ENCODE results near the gene STARD5. TPM values are rescaled to one million over a fixed set of nuclear protein-coding genes. Genes with fewer than 3 reads are reported as not detected.

The STARD5 gene
- total and polyA plus RNA-seq, 9 of the 15 experiments (the other 6 are each of a cell fraction or from before 2014, with no cell fraction given), result 1.7 to 5.7 (median 2.2) TPM

DNA sequence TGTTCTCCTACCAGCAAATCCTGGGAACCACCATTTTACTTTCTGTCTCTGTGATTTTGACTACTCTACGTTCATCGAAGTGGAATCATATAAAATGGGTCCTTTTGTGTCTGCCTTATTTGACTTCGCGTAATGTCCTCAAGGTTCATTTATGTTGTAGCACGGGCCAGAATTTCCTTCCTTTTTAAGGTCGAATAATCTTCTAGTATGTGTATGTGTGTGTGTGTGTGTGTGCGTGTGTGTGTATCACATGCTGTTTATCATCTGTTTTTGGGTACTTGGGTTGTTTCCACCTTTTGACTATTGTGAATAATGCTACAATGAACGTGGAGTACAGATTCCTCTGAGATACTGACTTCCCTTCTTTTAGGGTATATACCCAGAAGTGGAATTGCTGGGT is 35.3 kb downstream of the STARD5 start (continued):
- TF ChIP-seq, protein P1, sequence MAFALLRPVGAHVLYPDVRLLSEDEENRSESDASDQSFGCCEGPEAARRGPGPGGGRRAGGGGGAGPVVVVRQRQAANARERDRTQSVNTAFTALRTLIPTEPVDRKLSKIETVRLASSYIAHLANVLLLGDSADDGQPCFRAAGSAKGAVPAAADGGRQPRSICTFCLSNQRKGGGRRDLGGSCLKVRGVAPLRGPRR (CRISPR knock-in tag; IDR thresholded peaks at IDR 0.05), result no peak
- TF ChIP-seq GTF2B (IDR thresholded peaks at IDR 0.05; ENCODE audit: extremely low read depth, insufficient read length), result no peak
- no peak for TF ChIP-seq JUN (IDR thresholded peaks at IDR 0.05; ENCODE audit: borderline replicate concordance, low read depth, low read length)
- TF ChIP-seq JUN (CRISPR knock-in tag; IDR thresholded peaks at IDR 0.05; ENCODE audit: borderline replicate concordance), result no peak
- no peak for TF ChIP-seq KDM2B (CRISPR knock-in tag; IDR thresholded peaks at IDR 0.05)
- no peak for TF ChIP-seq SRSF1 (IDR thresholded peaks at IDR 0.05; ENCODE audit: low read depth, low read length)
- TF ChIP-seq PTBP1 (IDR thresholded peaks at IDR 0.05; ENCODE audit: low read depth, low read length), result no peak
- no peak for TF ChIP-seq ZNF431 (CRISPR knock-in tag; IDR thresholded peaks at IDR 0.05)

DNA sequence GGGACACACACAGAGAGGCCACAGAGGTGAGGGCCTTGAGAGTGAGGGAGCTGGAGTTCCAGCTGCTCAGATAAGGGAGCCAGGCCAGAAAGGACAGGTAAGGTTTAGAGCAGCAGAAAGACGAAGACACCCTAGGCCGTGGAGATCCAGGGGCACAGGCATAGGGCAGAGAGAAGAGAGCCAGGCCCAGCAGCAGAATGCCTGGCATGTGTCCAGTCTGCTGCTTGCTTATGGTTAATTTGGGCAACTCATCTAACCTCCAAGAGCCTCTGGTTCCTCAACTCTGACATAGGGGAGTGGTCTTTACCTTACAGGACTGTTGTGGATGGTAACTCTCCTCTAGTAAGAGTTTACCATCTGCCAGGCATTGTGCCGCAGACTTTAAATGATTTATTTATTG is 35.9 kb downstream of the STARD5 start:
- H3K4me2 ChIP-seq (ENCODE audit: insufficient read depth, low read length), result no peak overlapping the region
- no peak for FAIRE-seq
- BruUV-seq (replicated peaks), result no TSS peak
- H3K9ac ChIP-seq (ENCODE audit: insufficient read depth in 1 of 2, low read depth in 2 of 2, low read length in 2 of 2), result no peak overlapping the region
- no peaks in the 10 kb centered on the region for H3K4me1 ChIP-seq (replicated peaks in 1 of 2; ENCODE audit: control insufficient read depth in 2 of 2, insufficient read depth in 2 of 2, low read length in 2 of 2)
- H3K9me3 ChIP-seq (replicated peaks; ENCODE audit: control insufficient read depth, insufficient read depth, low read depth, low read length), result no peaks in the 10 kb centered on the region
- TF ChIP-seq SMAD2 (IDR thresholded peaks at IDR 0.05; ENCODE audit: low read depth, low read length) (no peak), SMARCE1 (IDR thresholded peaks at IDR 0.05) (no peak), ZNF431 (CRISPR knock-in tag; IDR thresholded peaks at IDR 0.05) (no peak), BCOR (IDR thresholded peaks at IDR 0.05) (no peak), CCAR2 (IDR thresholded peaks at IDR 0.05; ENCODE audit: low read depth, low read length) (no peak), HMGXB4 (CRISPR knock-in tag; IDR thresholded peaks at IDR 0.05) (no peak), MTA1 (IDR thresholded peaks at IDR 0.05; ENCODE audit: borderline replicate concordance) (no peak)
- H3K27me3 ChIP-seq (ENCODE audit: control insufficient read depth in 2 of 2, insufficient read depth in 2 of 2, low read length in 2 of 2), result no peaks in the 10 kb centered on the region
- CTCF ChIA-PET (ENCODE audit: low intra/inter-chr PET ratio), result no interaction called here
- DNase-seq (ENCODE audit: extremely low read depth in 1 of 4, low spot score in 3 of 4), result no peak
- intact Hi-C loops (cut with micrococcal nuclease) (no loop called here), in situ Hi-C loops (cut with MboI) (no loop called here)
- H3K36me3 ChIP-seq (ENCODE audit: control insufficient read depth, insufficient read depth, low read length), result no peaks in the 10 kb centered on the region
- no peak overlapping the region for H3K27ac ChIP-seq (ENCODE audit: extremely low read depth, low read depth, low read length)
- 56% methylated on average over 3 of the region's 3 CpGs for WGBS (ENCODE audit: insufficient coverage, low coverage, missing lambda C conversion rate)
- no peak for ATAC-seq
- H2AFZ ChIP-seq (ENCODE audit: low read depth, low read length), result no peak overlapping the region
- H3K79me2 ChIP-seq (ENCODE audit: control insufficient read depth, insufficient read depth, low read length), result no peaks in the 10 kb centered on the region
- no peak overlapping the region for H3K4me3 ChIP-seq
- POLR2A ChIA-PET, result no interaction called here
- no peaks in the 10 kb centered on the region for H4K20me1 ChIP-seq (replicated peaks; ENCODE audit: control insufficient read depth, insufficient read depth, low read length)
- no peaks in the 10 kb centered on the region for H3K9me1 ChIP-seq (ENCODE audit: control insufficient read depth, insufficient read depth, low read length)
